ENCODE data around the gene TMA7.

The TMA7 gene

GRCh38 chr3:48404440-48405342 lies 35.4 kb upstream of the TMA7 start:
- TF ChIP-seq CTCF (IDR thresholded peaks at IDR 0.05; ENCODE audit: control extremely low read depth, extremely low read depth, low read depth, missing control alignments): no peak
- DNase-seq (ENCODE audit: extremely low spot score): no peak
- ChIA-PET POLR2A (interaction anchor here (1.2 kb wide), 1 partner anchor 32 kb away, joined by 3 read pairs; no protein-coding TSS in a partner anchor), CTCF (interaction anchor here (1.0 to 30.6 kb wide), 3 partner anchors 27 to 153 kb away, joined by 3 to 863 read pairs (median 4); partner anchors contain the start of genes CCDC51, PLXNB1 and TMA7)

GRCh38 chr3:48405343-48405881 lies 34.6 kb upstream of the TMA7 start:
- no peak for DNase-seq (ENCODE audit: extremely low spot score)
- no peak for TF ChIP-seq CTCF (IDR thresholded peaks at IDR 0.05; ENCODE audit: control extremely low read depth, extremely low read depth, low read depth, missing control alignments)
- ChIA-PET POLR2A (interaction anchor here (1.2 kb wide), 1 partner anchor 31 kb away, joined by 3 read pairs; no protein-coding TSS in a partner anchor), CTCF (interaction anchor here (1.0 to 30.6 kb wide), 2 partner anchors 26 to 77 kb away, joined by 3 to 863 read pairs; partner anchors contain the start of genes CCDC51, PLXNB1 and TMA7)

GRCh38 chr3:48405971-48406370 lies 34.1 kb upstream of the TMA7 start:
- POLR2A ChIA-PET: interaction anchor here (1.2 kb wide), 1 partner anchor 30 kb away, joined by 3 read pairs; no protein-coding TSS in a partner anchor
- CTCF ChIA-PET: interaction anchor here (30.6 kb wide), 1 partner anchor 25 kb away, joined by 863 read pairs; the partner anchor contains the start of genes CCDC51, PLXNB1 and TMA7
- DNase-seq (ENCODE audit: extremely low spot score): no peak
- no peak for TF ChIP-seq CTCF (IDR thresholded peaks at IDR 0.05; ENCODE audit: control extremely low read depth, extremely low read depth, low read depth, missing control alignments)

GRCh38 chr3:48406443-48407431 lies 33.3 kb upstream of the TMA7 start:
- DNase-seq (ENCODE audit: extremely low spot score): no peak
- POLR2A ChIA-PET: interaction anchor here (1.2 kb wide), 1 partner anchor 29 kb away, joined by 3 read pairs; no protein-coding TSS in a partner anchor
- no peak for TF ChIP-seq CTCF (IDR thresholded peaks at IDR 0.05; ENCODE audit: control extremely low read depth, extremely low read depth, low read depth, missing control alignments)
- CTCF ChIA-PET: interaction anchor here (1.0 to 30.6 kb wide), 3 partner anchors 9 to 157 kb away, joined by 3 to 863 read pairs (median 4); partner anchors contain the start of genes CCDC51, PLXNB1, TMA7 and UCN2

GRCh38 chr3:48407542-48408099 lies 32.4 kb upstream of the TMA7 start:
- TF ChIP-seq CTCF (IDR thresholded peaks at IDR 0.05; ENCODE audit: control extremely low read depth, extremely low read depth, low read depth, missing control alignments): no peak
- DNase-seq (ENCODE audit: extremely low spot score): no peak
- ChIA-PET POLR2A (no interaction called here), CTCF (interaction anchor here (1.0 to 30.6 kb wide), 5 partner anchors 8 to 156 kb away, joined by 3 to 863 read pairs (median 4); partner anchors contain the start of genes CCDC51, PLXNB1, TMA7 and UCN2)

Measured in GM10248 (cell line).